Measurements from ENCODE around the gene ZBTB45.
"Not testable (repeated sequence)": the region's sequence is repeated elsewhere in the genome, so short reads cannot be mapped to it uniquely, and the experiment has no call there.

ZBTB45 gene

GRCh38 chr19:58510084-58510862 lies 9.3 kb downstream of the ZBTB45 start:
- DNase-seq: no peak

DNA sequence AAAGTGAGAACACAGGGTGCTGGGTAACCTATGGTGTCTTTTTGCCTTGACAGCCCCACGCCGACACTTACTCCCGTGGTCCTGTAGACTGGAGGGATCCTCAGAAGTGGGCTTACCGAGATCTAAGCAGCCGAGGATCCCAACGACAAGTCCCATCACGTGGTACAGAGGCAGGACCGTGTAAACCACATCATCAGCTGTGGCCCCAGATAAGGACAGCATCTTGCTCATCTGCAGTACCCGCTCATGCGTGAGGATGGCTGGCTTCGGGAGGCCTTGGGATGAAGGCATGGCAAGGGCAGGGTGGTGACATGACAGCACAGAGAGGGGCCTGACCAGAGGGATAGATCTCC lies 9.9 kb downstream of the ZBTB45 start:
- DNase-seq: no peak

- DNase-seq: not testable (repeated sequence)
Observed at GRCh38 chr19:58507602-58508223, 11.9 kb downstream of the ZBTB45 start.

GRCh38 chr19:58500242-58500641 lies 19.4 kb downstream of the ZBTB45 start:
- DNase-seq: no peak

DNA sequence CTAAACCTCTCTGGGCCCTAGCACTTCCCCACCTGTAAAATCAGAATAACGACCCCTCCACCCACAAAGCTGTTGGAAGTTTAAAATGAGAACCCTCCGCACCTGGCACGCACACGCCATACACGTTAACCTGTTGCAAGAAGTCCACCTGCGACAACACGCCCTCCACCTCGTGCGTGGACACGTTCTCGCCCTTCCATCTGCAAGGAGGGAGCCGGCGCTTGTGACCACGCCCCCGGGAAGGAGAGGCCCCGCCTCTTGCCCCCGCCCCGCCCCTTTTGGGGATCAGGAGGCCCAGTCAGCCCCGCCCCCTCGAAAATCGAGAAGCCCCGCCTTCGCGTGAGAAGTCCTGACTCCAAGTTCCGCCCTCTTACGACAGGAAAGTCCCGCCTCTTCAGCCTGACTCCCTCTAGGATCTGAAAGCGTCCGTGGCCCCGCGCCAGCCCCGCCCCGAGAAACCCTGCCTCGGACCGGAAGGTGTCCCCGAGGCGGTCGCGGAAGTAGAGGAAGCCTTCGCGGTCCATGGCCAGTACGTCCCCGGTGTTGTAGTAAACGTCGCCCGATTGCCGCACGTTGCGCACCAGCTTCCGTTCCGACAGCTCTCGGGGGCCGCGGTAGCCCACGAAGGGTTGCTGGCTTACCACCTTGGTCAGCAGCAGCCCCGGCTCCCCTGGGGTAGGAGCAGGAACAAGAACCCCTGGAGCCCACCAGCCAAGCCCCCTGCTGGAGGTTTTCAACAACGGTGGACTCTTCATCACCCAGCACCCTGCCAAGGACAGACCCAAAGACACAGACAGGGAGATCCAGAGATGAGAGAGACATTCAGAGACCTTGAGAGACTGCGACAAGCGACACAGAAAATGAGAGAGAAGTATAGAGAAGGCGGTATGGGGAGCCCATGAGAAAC lies 20.3 kb downstream of the ZBTB45 start:
- peak; percentile 90 for DNase-seq

GRCh38 chr19:58498316-58499020 lies 21.1 kb downstream of the ZBTB45 start:
- DNase-seq: no peak

DNA sequence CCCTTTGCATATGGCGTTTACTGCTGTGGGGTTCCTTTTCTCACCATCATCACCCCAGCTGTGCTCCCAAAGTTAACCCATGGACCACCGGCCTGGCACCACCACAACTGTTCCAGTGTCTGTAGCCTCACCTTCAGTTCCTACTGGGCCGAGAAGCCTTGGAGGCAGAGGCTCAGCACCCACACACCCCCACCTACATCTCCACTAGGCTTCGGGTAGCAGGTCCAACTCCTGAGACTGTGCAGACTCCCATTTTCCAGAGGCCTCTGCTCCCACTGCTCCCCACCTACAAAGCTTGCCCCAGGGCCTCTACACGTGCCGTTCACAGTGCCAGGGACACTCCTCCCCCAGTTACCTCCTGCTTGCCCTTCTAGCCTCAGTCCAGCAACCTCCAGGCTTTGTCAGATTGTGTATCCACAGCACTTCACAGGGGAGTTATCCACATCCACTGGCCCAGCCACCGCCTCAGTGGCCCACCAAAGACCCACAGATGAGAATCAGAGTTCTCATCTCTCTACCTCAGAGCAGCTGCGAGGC lies 21.9 kb downstream of the ZBTB45 start:
- no peak for DNase-seq

- DNase-seq: no peak
Observed at GRCh38 chr19:58492265-58492664, 27.3 kb downstream of the ZBTB45 start.

DNA sequence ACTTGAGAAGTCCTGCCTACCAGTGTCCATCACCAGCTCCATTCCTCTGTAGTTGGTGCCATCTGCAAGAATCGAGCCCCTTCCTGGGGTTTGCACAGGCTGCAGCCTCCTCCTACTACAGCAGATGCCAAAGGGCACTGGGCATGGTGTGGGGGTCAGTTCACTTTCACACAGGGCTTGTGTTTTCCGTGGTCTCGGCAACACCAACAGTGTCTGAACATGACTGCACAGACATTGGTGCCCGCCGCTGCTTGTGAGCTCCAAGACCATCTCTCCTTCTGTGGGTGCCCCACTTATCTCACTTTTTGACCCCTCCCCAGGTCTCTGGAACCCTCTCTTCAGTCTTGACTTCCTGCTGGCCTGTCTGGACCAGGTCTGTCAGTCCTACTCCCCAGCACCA lies 28.2 kb downstream of the ZBTB45 start:
- no peak for DNase-seq

DNA sequence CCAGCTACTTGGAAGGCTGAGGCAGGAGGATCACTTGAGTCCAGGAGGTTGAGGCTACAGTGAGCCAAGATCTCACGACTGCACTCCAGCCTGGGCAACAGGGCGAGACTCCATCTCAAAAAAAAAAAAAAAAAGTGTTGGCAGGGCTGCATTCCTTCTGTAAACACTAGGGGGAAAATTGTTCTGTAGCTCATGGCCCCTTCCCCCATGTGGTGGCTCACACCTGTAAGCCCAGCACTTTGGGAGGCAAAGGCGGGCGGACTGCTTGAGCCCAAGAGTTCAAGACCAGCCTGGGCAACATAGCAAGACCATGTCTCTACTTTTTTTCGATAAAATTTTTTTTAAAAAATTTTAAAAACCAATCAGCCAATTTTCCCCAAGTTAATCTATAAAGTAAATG lies 35.3 kb downstream of the ZBTB45 start:
- DNase-seq: not testable (repeated sequence)

- DNase-seq: no peak
Observed at GRCh38 chr19:58483776-58484175, 35.8 kb downstream of the ZBTB45 start.

DNA sequence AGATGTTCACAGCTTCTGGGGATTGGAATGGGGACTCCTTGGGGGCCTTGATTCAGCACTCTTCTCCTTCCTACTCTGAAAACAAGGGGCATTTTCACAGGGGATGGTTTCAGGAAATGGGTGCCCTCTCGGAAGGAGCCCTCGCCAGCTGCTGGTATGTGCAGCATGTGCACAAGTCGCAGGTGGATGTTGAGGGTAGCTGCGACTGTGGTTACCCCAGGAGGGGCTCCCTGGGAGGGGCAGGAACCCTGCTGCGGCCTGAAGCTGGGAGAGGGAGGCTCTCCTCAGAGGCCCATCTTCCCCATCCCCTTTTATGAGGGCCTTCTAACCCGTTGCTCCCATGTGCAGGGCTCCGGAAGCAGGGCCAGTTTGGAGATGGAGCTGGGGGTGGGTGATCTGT lies 37.2 kb downstream of the ZBTB45 start:
- DNase-seq: no peak

- no peak for DNase-seq
Observed at GRCh38 chr19:58480831-58481230, 38.8 kb downstream of the ZBTB45 start.

- no peak for DNase-seq
Observed at GRCh38 chr19:58480481-58480830, 39.2 kb downstream of the ZBTB45 start.

GRCh38 chr19:58479736-58480480 lies 39.7 kb downstream of the ZBTB45 start:
- no peak for DNase-seq

DNA sequence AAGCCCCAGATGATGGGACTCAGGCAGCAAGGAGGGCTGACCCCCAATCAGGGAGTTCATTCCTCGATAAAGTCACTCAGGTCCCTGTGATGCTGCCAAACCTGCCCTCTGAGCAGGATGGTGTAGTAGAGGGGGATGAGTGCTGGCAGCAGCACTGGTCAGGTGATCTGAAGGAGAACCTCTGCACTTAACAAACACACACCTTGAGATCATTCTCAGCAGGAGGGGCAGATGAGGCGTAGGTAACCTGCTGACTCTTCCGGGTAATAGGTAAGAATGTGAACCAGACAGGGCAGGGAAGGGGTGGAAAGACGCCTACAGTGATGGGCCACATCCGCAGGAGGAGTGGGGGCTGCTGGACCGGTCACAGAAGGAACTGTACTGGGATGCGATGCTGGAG lies 40.3 kb downstream of the ZBTB45 start:
- DNase-seq: no peak

DNA sequence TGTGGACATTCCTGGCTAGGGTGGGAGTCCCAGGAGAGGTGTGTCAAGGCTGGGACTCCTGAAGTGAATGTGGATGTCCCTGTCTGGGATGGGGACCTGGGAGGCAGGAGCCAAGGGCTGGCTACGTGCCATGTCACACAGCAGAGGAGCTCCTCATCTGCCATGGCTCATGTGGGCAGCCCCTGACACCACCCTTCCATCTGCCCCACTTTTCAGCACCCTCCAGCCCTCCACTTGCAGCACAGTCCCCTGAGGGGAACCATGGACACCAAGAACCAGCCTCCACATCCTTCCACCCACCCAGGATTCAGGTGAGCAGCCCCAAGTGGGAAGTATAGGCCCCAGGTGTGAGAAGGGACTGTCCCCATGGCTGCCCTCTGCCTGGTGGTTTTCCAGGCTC lies 41.7 kb downstream of the ZBTB45 start:
- DNase-seq: no peak

GRCh38 chr19:58477130-58477529 lies 42.5 kb downstream of the ZBTB45 start:
- DNase-seq: no peak

DNA sequence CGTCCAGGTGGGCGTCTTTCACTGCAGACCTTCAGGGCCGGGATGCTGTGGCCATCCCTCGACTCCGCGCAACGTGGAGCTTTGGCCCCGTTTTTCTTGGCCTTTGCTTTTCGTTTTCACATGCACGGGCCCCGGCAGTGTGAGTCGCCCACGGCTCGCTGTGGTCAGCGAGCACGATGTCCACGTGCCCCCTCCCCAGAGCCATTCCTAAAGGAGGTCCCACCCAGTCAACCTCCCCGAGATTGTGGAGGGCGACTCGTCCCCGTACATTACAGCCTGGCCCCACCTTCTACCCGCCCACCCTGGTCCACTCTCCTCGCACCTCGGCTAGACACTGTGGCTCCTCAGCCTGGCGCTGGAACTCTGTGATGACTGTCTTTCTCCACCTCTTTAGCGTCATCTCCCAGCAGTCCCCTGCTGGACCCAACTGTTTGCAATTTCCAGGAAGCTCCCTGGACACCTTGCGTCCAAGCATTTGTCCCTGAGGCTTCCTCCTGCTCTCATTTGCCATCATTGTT lies 43.1 kb downstream of the ZBTB45 start:
- DNase-seq: no peak

DNA sequence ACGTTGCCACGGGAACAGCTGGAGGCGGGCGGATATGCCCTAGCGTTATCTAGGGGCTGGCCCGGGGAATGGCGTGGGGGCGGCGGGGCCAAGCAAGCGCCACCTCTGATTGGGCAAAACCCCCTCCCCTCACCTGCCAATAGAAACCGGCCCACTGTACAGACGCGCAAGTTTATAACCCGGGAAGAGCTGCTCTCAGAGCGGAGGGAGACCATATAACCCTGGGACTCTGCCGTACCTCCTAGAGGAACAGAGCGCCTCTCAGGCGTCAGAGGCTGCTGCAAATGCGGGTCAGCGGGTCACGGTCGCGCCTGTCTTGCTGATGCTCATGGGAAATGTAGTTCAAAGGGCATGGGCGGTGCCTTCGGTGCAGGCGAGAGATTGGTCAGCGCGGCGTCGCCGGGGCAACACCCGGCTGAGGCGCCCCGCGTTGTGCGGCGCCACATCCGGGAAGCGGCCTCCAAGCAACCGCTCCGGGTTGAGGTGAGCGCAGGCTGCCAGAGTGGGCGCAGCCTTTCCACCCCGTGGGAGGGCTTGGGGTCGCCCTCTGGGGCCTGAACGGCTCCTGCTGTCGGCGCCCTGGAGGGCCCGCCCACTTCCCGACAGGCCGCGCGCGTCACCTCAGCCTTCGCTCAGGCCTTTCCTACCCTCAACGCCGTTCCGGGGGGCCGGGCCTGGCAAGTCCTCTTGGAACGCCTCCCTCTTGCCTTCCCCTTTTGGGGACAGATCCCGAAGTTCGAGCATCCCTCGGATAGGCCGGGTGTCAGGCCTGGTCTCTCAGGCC lies 43.7 kb downstream of the ZBTB45 start, which contains the start of gene ZNF446:
TSS of gene ZNF446 (plus strand) at position 639 of the 784 bp plus-strand sequence. CDS start 867 bp downstream, outside the sequence.
- DNase-seq: peak; percentile 90
